Middle frontal gyrus (tissue), 1 donor: ENCODE measurements around the gene CHIT1.
A peak's percentile ranks its signal among the peaks of the same experiment; 100 is the strongest.

Experiments used
- DNase-seq: peaks from one replicate; pipeline ENCODE4 v3.0.0-alpha.2; 2015; ENCODE audit warnings: low spot score; ENCODE audit errors: extremely low spot score

Gene CHIT1

GRCh38 chr1:203189951-203190352, 39.5 kb downstream of the CHIT1 start:
- peak; percentile 37 for DNase-seq

- no peak for DNase-seq
These were observed 40.7 kb downstream of the CHIT1 start for GRCh38 chr1:203188686-203189232.

- DNase-seq: no peak
These were observed 41.7 kb downstream of the CHIT1 start for GRCh38 chr1:203187689-203188264.

- DNase-seq: no peak
These were observed 42.2 kb downstream of the CHIT1 start for GRCh38 chr1:203187304-203187685.

- peak; percentile 21 for DNase-seq
These were observed 42.8 kb downstream of the CHIT1 start, which contains the start of gene CHI3L1 for GRCh38 chr1:203186446-203187303. TSS of gene CHI3L1 (minus strand) at chr1:203186704. CDS start at chr1:203186623, 81 bp downstream.

- no peak for DNase-seq
These were observed 43.4 kb downstream of the CHIT1 start for GRCh38 chr1:203186091-203186445.

GRCh38 chr1:203185585-203185984, 43.9 kb downstream of the CHIT1 start:
- DNase-seq: no peak

GRCh38 chr1:203185061-203185461, 44.4 kb downstream of the CHIT1 start:
- no peak for DNase-seq

GRCh38 chr1:203184467-203184866, 45.0 kb downstream of the CHIT1 start:
- no peak for DNase-seq

GRCh38 chr1:203183828-203184227, 45.6 kb downstream of the CHIT1 start:
- DNase-seq: no peak

GRCh38 chr1:203182387-203182953, 47.0 kb downstream of the CHIT1 start:
- DNase-seq: no peak

GRCh38 chr1:203181586-203182386, 47.7 kb downstream of the CHIT1 start:
- no peak for DNase-seq

GRCh38 chr1:203180611-203181330, 48.7 kb downstream of the CHIT1 start:
- no peak for DNase-seq

- DNase-seq: no peak
These were observed 49.8 kb downstream of the CHIT1 start for GRCh38 chr1:203179667-203180005.

GRCh38 chr1:203178821-203179666, 50.4 kb downstream of the CHIT1 start:
- DNase-seq: no peak

GRCh38 chr1:203178083-203178482, 51.4 kb downstream of the CHIT1 start:
- no peak for DNase-seq

GRCh38 chr1:203177470-203178039, 51.9 kb downstream of the CHIT1 start:
- DNase-seq: no peak

- DNase-seq: no peak
These were observed 52.5 kb downstream of the CHIT1 start for GRCh38 chr1:203177036-203177405.

- no peak for DNase-seq
These were observed 53.0 kb downstream of the CHIT1 start for GRCh38 chr1:203176273-203177035.
